Right ventricle myocardium inferior (tissue), 1 donor: ENCODE results near the gene PRDM15. TPM values are rescaled to one million over a fixed set of nuclear protein-coding genes. Genes with fewer than 3 reads are reported as not detected.

Source experiments
- ATAC-seq: fragments of 200-7000 bp; cut with Tn5 transposase; one replicate; pipeline ENCODE4 v1.9.1; 2020; ENCODE audit warnings: mild to moderate bottlenecking, moderate library complexity
- DNase-seq: peaks from one replicate; pipeline ENCODE4 v3.0.0; 2021; ENCODE audit errors: missing footprints
- intact Hi-C: fragments of 100-400 bp; cut with DNase I; formaldehyde crosslinking; loops from one replicate; pipeline ENCODE4 v1.11.0; 2022
- total RNA-seq: library from RNA; stranded (reverse); fragmentation: NEBNext Ultra II Directional; extraction: Animal tissue kit (Norgen Biotek cat#: 25700); gene quantifications from one replicate; pipeline ENCODE4 v1.2.1, GENCODE V29; 2021
- donor health status: DM: no; HTN: yes; CAD: no; lungs with severe emphysema.

Gene PRDM15
- total RNA-seq, 1 donor from 2014 or later: 4.6 TPM

DNA sequence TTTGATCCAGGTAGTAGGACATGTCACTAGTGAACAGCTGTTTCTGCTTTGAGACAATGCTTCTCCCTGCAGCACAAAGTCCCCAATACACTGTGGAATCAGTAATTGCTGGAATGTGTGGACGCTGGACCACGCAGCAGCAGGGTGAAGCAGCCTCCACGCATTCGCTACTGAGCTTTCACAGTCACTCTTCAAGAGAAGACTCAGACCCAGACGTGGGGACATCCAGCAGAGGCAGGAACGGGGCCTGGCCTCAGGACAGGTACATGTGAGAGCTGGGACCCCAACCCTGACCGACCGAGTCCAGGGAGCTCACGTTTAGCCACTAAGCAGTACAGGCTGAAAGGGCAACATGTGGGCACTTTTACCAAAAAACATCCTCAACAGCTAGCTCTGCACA, 34.1 kb upstream of the PRDM15 start:
- no peak for ATAC-seq
- intact Hi-C loops: no loop called here
- DNase-seq: no peak

DNA sequence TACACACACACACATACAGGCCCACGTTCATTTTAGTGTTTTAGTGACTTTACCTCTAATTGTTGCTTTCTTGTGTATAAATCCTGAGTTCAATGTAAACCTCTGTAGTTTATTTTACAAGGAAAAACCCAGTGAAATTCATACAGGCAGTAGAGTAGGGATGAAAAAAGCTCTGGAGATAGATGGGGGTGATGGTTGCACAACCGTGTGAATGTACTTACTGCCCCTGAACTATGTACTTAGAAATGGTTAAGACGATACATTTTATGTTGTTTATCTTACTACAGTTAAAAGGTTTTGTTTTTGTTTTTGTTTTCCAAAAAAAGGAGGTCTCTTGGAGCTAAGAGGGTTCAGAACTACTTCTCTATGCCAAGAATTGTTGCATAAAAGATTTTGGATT, 29.7 kb upstream of the PRDM15 start:
- ATAC-seq (no peak), DNase-seq (no peak)
- intact Hi-C loops: no loop called here

DNA sequence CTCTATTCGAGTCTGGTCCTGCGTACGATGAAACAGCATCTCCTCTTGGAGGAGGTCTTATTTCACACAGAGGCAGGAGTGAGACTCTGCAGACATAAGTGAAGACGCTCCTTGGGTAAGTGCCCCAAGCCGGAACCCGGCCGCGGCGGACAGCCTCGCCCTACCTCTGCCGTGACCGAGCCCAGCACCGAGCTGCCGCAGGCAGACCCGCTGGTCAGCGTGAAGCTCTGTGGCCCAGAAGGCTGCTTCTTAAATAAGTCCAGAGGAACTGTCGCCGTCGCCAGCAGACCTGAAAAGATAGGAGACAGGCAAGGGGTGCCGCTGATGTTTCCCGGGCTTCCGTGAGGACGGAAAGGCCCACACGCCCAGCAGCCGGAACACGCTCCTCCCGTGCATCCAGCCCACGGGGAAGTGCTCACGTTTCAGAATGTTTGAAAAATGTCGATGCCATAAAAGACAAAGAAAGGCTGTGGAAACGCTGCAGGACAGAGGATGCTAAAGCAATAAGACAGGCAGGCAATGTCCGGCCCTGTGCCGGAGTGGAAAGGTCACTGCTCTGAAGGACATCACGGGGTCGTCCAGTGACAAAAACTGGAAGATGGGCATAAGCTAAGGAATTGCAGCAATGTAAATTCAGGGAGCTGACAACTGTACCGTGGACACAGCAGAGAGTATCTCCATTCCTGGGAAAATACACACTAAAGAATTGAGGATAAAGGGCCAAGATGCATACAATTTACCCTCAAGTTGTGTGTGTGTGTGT, 28.5 kb upstream of the PRDM15 start:
- ATAC-seq (no peak), DNase-seq (no peak)
- intact Hi-C loops: no loop called here

DNA sequence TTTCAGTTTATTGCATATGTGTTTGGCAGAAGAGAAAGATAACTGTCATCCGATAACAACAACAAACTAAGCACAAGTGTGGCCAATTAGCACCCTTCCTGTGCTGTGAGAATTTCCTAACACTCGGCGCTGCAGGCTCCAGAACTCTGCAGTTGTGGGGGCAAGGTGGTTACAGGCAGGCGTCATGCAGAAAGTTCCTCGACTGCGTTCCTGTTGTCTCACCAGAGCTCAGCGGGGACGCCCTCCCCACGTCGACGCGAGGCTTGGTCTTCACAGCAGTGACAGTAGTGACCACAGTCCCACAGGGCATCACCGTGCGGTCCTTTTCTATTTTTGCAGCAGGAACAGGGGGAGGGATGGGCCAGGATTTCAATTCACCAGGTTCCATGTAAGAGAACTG, 27.6 kb upstream of the PRDM15 start:
- ATAC-seq (no peak), DNase-seq (no peak)
- intact Hi-C loops: no loop called here

DNA sequence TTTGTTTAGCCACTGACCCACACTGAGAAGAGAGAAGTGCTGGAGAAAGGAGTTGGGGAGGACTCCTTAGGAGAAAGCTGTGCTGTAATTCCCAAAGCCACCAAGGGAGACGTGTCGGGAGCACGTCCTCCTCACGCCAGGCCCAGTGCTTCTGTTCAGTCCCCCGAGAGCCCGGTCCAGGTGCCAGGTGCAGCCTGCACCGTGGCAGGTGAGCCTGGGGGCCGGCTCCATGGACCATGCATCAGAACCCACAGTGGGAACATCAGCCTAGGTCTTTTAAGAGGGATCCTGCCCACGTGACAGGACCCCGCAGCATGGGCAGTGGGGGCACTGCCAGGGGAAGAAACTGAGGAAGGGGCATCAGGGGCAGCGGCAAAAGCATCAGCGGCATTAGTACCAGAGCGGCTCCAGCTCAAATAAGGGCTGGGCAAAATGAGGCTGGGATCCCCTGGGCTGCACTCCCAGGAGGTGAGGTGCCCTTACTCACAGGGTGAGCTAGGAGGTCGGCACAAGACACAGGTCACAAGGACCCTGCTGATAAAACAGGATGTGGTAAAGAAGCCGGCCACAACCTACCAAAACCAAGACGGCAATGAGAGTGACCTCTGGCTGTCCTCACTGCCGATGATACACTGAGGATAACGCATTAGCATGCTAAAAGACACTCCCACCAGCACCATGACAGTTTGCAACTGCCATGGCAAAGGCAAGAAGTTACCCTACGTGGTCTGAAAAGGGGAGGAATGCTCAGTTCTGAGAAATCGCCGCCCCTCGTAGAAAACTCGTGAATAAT, 24.6 kb upstream of the PRDM15 start:
- intact Hi-C loops: no loop called here
- ATAC-seq: no peak
- no peak for DNase-seq

DNA sequence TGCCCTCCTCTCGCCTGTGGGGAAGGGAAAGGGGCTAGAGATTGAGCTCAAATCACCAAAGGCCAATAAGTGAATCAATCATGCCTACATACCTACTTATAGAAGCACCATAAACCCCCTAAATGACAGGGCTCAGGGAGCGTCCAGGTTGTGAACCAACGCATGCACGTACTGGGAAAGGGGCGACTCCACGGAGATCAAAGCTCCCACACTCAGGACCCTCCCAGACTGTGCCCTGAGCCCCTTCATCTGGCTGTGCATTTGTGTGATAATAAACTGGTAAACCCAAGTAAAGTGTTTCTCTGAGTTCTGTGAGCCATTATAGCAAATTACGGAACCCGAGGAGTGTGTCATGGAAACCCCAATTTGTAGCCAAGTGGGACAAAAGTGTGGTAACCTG, 23.8 kb upstream of the PRDM15 start:
- intact Hi-C loops: no loop called here
- ATAC-seq: no peak
- DNase-seq: no peak

DNA sequence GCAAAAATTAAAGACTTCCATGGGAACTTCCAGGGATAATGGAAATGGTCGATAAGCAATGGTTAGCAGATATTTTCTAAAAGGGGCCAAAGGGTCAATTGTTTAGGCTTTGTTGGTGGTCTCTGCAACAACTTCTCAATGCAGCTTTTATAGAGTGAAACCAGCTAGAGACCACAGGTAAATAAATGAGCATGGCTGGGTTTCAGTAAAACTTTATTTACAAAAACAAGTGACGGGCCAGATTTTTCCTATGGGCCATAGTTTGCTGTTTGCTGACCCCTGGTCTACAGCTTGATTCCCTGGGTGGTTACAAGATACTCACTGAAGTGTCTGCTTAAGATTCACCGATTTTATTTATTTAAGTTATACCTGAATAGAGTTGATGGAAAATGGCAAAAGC, 22.6 kb upstream of the PRDM15 start:
- ATAC-seq (no peak), DNase-seq (no peak)
- intact Hi-C loops: no loop called here

DNA sequence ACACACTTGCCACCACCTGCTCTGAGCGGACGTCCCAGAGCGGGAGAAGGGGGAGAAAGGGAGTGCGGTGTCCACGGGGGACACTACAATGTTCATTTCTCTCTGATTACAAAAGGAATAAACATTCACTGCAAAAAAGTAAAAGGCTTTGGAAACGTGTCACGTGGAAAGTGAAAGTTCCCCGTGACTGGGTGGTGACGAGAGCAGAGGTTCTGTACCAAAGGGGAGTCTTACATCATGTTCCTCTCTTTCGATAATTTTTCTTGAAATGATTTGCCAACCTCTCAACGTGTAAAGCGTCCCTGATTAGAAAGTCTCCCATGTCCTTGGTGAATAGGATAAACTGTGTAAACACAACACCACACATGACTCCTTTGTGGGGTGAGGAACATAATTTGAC, 22.0 kb upstream of the PRDM15 start:
- ATAC-seq (no peak), DNase-seq (no peak)
- intact Hi-C loops: no loop called here

DNA sequence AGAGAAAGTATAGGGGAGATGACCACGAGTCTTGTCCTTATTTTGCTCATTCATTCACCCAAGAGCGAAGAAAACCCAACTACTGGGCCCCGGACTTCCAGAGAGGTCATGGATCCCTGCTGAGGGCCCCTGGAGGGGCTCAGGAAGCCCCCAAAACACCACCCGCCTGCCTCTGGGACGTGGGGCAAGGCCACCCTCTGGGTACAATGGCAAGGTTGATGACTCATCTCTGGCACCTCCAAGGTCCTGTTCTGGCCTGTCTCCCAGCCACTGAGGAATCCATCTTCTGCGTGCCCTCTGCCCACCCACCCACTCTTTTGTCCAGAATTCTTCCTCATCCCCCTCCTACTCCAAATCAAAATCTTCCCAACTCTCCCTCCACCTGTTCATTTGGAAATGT, 21.3 kb upstream of the PRDM15 start:
- DNase-seq: no peak
- no peak for ATAC-seq
- intact Hi-C loops: no loop called here

DNA sequence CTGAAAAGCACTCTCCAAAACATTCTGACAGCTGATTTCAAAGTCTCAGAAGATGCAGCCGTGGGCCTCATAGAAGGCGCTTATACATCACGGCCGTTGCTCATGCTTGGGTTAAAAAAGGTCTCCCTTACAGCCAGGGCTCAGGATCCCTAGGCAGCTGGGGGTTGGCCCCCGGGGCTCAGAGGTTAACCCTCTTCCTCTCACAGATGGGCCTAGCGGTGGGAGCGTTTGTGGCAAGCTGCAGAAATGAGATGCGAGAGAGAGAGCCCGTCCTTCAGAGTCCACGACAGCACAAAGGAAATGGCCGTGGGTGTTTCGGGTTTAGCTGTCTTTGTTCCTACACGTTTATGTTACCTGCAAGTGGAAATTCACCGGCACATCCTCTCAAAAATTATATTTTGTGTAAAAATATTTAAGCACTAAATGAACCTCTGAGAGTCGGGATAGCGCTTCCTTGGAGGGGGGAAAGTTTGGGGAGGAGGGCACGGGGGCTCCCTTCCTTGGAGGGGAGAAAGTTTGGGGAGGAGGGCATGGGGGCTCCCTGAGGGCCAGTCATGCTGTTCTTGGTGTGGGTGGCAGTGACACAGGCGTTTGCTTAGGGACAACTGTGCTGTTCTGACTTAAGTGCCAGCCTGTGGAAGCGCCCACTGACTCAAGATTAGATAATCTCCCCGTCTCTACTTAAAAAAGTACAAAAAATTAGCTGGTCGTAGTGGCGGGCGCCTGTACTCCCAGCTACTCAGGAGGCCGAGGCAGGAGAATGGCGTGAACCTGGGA, 20.5 kb upstream of the PRDM15 start:
- intact Hi-C loops: no loop called here
- ATAC-seq (no peak), DNase-seq (no peak)

DNA sequence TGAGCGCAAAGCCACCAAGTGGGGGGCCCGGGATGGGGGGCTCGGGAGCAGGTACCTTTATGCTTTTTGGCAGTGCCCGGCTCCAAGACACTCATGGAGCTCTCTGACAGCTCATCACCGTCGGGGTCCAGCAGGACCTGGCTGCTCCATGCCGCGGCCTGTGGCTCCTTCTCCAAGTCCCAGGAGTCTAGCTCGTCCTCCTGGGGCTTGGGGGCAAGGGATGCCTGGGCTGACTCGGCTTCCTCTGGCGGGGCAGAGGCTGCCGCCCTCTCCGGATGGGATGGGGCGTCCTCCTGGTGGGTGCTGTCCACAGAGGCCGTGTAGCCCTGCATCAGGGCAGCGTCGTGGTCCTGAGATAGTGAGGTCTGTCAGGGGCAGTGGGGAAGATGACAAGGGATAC, 19.9 kb upstream of the PRDM15 start:
- no peak for DNase-seq
- ATAC-seq: no peak
- intact Hi-C loops: no loop called here

DNA sequence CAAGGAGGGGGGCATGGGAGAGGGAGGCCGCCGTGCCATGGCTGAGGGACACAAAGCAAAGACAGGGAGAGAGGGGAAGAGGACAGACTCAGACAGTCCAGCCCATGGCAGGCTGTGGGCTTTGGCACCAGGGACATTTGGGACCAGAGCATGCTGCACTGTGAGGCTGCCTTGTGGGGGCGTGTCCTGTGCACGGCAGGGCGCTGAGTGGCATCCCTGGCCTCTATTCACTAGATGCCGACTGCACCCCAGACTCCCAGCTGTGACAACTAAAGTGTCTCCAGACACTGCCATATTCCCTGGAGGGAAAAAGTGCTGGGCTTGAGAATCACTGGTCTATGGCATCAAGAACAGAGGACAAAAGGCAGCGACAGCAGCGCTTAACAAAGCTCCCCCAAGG, 18.6 kb upstream of the PRDM15 start:
- intact Hi-C loops: no loop called here
- no peak for DNase-seq
- no peak for ATAC-seq

DNA sequence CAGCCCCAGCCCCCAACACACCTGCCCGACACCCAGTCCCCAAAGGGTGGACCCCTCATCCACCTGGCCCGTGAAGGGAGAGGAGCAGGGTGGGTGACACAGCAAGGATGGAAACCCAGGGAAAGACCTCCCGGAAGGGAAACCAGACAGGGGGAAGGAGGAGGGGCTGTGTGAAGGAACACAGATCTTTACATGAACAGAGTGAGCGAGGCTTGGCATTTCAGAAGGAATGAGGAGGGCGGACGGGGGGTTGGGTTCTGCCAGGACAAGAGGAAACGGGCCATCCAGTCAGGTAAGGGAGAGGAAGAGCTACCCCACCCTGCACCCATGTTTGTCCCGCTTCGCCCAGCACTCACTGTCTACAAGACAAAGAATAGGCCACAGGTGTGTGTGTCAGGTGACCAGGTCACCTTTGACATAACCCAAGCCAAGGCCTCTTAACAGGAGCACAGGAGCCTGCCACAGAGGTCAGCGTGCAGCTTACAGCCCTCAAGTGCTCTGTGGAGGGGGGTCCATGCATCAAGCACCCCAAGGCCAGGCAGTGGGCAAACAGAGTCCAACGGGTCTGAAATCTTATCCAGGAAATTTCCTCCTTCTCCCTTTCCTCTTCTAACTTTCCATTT, 18.0 kb upstream of the PRDM15 start:
- no peak for DNase-seq
- ATAC-seq: no peak
- intact Hi-C loops: no loop called here

DNA sequence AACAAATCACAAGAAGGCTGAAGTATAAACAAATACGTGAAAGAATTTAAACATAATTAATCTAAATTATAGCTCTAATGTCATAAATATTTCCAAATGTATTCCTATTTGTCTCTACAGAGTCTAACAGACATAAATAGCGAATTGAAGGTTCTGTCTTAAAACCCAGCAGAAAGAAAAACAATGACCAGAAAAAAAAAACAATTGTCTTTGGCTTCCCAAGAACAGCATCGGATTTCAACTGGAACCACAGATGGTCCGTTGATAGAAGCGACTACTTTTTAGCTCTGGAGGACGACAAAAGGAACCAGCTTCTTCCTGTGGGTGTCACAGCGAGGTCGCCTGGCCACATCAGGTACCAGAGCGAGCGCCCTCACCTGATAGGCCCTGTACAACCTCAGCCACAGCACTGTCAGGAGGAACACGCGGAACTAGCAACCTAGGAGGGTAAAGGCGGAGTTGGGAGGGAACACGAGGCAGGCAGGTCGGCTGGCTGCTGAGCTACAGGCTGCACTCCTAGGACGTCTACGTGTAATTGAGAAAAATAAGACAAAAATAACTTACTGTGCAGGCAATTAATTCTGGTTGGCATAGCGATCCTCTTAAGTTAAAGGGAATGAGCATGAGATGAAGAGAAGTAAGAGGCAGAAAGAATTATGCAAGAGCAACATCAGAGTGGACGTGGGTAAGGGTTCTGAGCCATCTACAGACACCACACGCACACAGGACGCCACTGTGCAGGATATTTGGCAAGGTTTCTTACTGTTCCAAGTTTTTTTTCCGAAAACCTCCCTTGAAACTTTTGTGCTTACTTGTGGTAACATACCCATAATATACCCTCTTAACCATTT, 16.7 kb upstream of the PRDM15 start:
- no peak for DNase-seq
- no peak for ATAC-seq
- intact Hi-C loops: no loop called here

DNA sequence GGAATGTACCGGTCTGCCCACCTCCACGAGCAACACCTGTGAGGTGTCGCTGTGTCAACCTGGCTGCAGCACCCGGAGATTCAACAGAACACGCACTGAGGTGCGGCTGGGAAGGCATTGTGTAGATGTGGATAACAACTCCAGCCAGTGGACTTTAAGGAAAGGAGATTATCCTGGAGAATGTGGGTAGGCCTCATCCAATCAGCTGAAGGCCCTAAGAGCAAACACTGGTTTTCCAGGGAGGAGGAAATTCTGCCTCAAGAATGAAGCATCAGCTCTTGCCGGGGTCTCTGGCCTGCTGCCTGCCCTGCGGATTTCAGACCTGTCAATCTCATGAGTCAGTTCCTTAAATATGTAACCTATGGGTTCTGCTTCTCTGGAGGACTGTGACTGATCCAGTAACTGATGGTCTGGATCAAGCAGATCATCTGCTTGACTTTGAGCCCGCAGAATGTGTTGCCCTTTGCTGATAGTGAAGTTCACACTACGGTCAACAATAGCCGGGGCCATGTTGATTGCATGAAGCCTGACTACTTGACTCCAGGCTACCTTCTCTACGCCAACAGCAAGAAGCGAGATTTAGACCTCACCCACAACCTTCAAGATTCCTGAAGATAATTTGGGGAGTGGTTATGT, 15.9 kb upstream of the PRDM15 start:
- ATAC-seq: no peak
- no peak for DNase-seq
- intact Hi-C loops: no loop called here

DNA sequence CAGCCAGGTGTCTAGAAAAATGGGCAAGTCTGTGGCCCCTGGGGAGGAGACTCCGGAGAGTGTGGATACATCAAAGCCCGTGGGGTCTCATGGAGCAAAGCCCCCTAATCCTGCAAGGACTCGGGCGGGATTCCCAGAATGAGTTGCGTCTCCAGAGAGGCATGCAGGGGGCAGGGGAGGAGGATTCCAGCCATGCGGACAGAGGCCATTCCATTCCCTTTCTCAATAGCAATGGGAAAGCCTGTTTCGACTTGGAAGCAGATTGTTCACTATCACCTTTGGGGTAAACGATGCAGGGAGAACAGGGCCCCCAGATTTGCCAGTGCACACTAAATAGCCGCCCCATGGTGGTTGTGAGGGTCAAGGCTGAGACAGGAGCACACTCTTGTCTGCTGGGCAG, 15.4 kb upstream of the PRDM15 start:
- ATAC-seq: no peak
- no peak for DNase-seq
- intact Hi-C loops: no loop called here

DNA sequence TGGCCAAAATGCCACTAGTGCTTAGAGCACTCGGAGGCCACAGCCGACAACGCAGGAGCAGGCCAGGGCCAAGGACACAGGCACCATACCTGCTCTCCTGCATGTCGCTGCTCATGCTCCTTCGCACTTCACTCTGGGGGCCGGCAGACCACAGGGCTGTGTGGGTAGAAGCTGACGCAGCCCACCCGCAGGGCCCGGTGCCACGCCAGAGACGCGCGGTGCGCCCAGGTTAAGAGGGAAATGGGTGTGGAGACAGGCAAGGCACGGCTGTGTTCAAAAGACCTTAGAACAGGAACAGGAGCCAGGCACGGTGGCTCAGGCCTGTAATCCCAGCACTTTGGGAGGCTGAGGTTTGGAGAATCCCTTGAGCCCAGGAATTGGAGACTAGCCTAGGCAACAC, 13.6 kb upstream of the PRDM15 start:
- ATAC-seq: no peak

DNA sequence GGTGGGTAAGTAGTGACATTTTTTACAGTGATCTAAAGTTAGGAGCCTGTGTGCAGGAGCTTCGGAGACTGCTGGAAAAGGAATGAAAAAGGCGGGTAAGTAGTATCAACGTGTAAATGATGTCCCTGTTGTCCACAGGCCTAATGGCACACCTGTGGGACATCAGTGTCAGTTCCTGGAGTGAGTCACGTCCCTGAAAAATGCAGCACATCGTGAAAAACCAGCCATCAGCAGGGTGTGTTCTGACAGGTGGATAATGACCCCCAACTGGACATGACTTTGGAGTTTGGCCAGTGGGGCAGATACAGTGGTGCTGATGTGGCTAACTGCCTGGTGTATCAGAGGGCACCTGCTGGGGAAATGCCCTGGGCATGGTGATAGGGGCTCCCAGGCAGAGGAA, 12.0 kb upstream of the PRDM15 start:
- ATAC-seq (no peak), DNase-seq (no peak)
- intact Hi-C loops: no loop called here

More for the DNA sequence above, 13.6 kb upstream of the PRDM15 start:
- peak; percentile 58 for DNase-seq
- intact Hi-C loops: no loop called here
